ENCODE results near the gene PROZ. TPM values are rescaled to one million over a fixed set of nuclear protein-coding genes. Genes with fewer than 3 reads are reported as not detected.

Gene PROZ
- total RNA-seq, 1 donor from 2014 or later, result not detected

GRCh38 chr13:113121928-113122471 lies 36.4 kb upstream of the PROZ start:
- H3K27ac Mint-ChIP-seq (ENCODE audit: unreplicated experiment), result no peak overlapping the region
- no peaks in the 10 kb centered on the region for H3K36me3 Mint-ChIP-seq (ENCODE audit: unreplicated experiment)
- no peak overlapping the region for H3K4me3 Mint-ChIP-seq (ENCODE audit: unreplicated experiment)
- DNase-seq (ENCODE audit: extremely low spot score, unreplicated experiment), result peak; percentile 73
- TF ChIP-seq CTCF (IDR thresholded peaks at IDR 0.05), result no peak
- peaks cover 15% of the 10 kb centered on the region for H3K4me1 Mint-ChIP-seq (ENCODE audit: unreplicated experiment)
- H3K9me3 Mint-ChIP-seq (ENCODE audit: unreplicated experiment), result no peaks in the 10 kb centered on the region
- H3K27me3 Mint-ChIP-seq (ENCODE audit: unreplicated experiment), result no peaks in the 10 kb centered on the region

DNA sequence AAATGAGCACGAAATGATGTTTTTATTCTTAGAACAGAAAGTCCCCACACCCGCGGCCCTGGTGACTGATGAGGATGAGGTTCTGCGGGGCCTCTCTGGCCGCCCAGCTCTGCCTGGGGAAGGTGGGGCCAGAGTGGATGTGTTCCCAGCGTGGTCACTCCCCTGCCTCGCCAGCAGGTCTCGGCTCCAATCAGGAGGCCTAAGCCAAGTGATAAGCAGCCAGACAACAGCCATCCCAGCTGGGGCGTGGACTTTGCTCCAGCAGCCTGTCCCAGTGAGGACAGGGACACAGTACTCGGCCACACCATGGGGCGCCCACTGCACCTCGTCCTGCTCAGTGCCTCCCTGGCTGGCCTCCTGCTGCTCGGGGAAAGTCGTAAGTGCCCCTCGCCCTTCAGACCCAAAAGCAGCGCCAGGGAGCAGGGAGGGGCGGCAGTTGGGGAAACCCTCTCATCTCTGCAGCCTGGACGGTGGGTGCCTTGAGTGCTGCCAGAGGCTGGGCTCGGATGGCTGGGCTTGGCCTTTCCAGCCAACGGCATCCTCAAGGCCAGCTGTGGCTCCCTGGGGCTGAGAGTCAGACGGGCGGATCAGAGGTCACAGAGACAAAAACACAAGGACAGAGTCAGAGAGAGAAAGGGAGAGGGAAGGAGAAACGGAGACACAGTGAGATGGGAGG lies 35.8 kb upstream of the PROZ start, which contains the start of gene F10:
Gene F10, plus strand, starts transcription at position 250 of the 676 bp plus-strand sequence. Its CDS starts 57 bp downstream, at position 307.
- DNase-seq (ENCODE audit: extremely low spot score, unreplicated experiment), result peak; percentile 84
- H3K4me3 Mint-ChIP-seq (ENCODE audit: unreplicated experiment), result no peak within 1 kb of the TSS
- TF ChIP-seq CTCF (IDR thresholded peaks at IDR 0.05), result no peak
- peak within 1 kb of the TSS; percentile 41 for H3K27ac Mint-ChIP-seq (ENCODE audit: unreplicated experiment)
- peaks cover 13% of the 10 kb centered on the region for H3K4me1 Mint-ChIP-seq (ENCODE audit: unreplicated experiment)
- peaks cover 5% of the 10 kb centered on the region for H3K27me3 Mint-ChIP-seq (ENCODE audit: unreplicated experiment)
- no peaks in the 10 kb centered on the region for H3K36me3 Mint-ChIP-seq (ENCODE audit: unreplicated experiment)
- H3K9me3 Mint-ChIP-seq (ENCODE audit: unreplicated experiment), result no peaks in the 10 kb centered on the region

DNA sequence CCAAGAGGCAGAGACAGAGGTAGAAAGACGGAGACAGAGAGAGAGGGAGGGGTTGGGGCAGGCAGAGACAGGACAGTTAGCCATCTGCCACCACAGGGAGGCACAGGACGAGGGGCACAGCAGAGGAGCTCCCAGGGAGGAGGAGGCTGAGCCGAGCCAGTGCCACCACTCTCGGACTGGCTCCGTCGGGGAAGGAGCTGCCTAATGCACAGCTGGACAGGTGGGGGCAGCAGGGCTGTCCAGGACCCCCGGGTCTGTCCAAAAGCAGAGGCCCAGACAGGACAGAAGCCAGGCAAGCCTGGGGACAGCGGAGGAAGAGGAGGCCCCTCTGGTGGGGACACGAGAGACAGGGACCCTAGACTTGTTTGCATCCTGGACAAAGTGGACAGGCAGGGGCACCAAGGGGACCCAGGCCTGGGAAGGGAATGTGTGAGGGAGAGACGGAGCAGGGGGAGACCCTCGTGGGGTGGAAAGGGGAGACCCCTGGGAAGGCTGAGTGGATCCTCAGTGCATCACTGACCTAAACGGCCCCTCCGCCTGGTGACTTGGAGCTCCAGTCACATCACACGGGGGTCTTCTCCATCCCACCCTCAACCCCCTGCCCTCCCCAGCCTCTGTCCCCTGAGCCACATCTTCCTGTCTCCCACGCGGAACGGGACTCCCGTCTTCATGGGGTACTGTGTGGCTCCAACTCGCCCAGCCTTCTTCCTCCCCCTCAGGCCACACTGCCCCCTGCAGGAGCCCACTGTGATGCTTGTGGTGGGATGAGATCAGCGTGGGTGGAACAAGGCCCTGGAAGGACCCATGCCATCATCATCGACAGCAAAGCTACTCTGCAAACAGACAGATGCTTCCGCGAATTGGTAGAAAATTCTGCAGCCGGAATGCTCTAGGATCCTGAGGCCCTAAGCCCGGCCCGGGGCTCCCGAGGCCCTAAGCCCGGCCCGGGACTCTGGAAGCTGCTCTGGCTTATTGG lies 34.9 kb upstream of the PROZ start:
- Mint-ChIP-seq H3K4me3 (ENCODE audit: unreplicated experiment) (no peak overlapping the region), H3K9me3 (ENCODE audit: unreplicated experiment) (no peaks in the 10 kb centered on the region), H3K4me1 (ENCODE audit: unreplicated experiment) (peaks cover 13% of the 10 kb centered on the region), H3K27ac (ENCODE audit: unreplicated experiment) (peak overlapping the region; percentile 41), H3K27me3 (ENCODE audit: unreplicated experiment) (peaks cover 10% of the 10 kb centered on the region), H3K36me3 (ENCODE audit: unreplicated experiment) (no peaks in the 10 kb centered on the region)
- no peak for TF ChIP-seq CTCF (IDR thresholded peaks at IDR 0.05)
- peak; percentile 75 for DNase-seq (ENCODE audit: extremely low spot score, unreplicated experiment)

- Mint-ChIP-seq H3K27me3 (ENCODE audit: unreplicated experiment) (peaks cover 10% of the 10 kb centered on the region), H3K27ac (ENCODE audit: unreplicated experiment) (no peak overlapping the region), H3K4me3 (ENCODE audit: unreplicated experiment) (no peak overlapping the region), H3K36me3 (ENCODE audit: unreplicated experiment) (no peaks in the 10 kb centered on the region), H3K9me3 (ENCODE audit: unreplicated experiment) (no peaks in the 10 kb centered on the region), H3K4me1 (ENCODE audit: unreplicated experiment) (peaks cover 13% of the 10 kb centered on the region)
- peak; percentile 77 for DNase-seq (ENCODE audit: extremely low spot score, unreplicated experiment)
- no peak for TF ChIP-seq CTCF (IDR thresholded peaks at IDR 0.05)
These were observed 34.1 kb upstream of the PROZ start for GRCh38 chr13:113124211-113124970.
